ENCODE data around the gene BCAS1. TPM values are rescaled to one million over a fixed set of nuclear protein-coding genes. Genes with fewer than 3 reads are reported as not detected.

Gene BCAS1
- under 1 TPM in 1 of 4 donors, not detected in 3; 0.32 TPM for total RNA-seq

DNA sequence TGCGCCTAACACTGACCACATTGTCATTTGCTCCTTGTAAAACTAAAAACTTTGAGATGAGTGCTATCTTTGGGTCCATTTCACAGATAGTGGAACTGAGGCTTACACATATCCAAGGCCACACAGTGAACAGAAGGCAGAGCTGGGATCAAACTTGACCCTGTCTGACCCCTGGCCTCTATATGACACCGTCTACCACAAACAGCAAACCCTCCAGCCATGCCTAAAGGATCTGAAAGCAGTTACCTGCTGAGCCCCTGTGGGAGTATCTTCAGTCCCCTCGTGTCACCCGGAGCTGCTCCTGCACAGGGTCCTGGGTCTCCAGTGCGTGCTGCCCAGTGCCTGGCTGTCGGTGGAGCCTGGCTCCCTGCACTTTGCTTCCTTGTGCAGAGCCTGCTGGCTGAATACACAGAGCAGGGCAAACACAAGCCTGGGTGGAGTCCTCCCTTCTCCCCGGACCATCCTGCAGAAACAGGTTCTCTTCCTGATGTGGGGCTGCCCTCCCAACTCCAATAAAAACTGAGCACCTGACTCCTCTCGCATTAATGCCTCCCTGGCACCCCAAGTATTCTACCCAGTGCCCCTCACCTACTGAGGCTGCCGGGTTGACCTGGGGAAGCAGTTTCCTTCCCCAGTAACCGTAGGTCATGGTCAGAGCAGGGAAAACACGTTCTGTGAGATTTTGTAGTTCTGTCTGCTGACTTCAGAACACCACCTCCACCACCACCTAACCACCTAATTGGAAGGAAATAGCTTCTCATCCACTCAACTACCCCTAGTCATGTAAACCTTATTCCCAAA lies at the start of gene BCAS1:
TSS of gene BCAS1 (minus strand) at position 408 of the 801 bp plus-strand sequence. CDS start 11,876 bp downstream, outside the sequence.
- no peak within 1 kb of the TSS for H3K4me3 ChIP-seq
- H3K36me3 ChIP-seq, result no peaks in the 10 kb centered on the region
- H3K9me3 ChIP-seq, result no peaks in the 10 kb centered on the region
- no peak within 1 kb of the TSS for H3K27ac ChIP-seq
- TF ChIP-seq, protein P1, sequence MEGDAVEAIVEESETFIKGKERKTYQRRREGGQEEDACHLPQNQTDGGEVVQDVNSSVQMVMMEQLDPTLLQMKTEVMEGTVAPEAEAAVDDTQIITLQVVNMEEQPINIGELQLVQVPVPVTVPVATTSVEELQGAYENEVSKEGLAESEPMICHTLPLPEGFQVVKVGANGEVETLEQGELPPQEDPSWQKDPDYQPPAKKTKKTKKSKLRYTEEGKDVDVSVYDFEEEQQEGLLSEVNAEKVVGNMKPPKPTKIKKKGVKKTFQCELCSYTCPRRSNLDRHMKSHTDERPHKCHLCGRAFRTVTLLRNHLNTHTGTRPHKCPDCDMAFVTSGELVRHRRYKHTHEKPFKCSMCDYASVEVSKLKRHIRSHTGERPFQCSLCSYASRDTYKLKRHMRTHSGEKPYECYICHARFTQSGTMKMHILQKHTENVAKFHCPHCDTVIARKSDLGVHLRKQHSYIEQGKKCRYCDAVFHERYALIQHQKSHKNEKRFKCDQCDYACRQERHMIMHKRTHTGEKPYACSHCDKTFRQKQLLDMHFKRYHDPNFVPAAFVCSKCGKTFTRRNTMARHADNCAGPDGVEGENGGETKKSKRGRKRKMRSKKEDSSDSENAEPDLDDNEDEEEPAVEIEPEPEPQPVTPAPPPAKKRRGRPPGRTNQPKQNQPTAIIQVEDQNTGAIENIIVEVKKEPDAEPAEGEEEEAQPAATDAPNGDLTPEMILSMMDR (IDR thresholded peaks at IDR 0.05 in 4 of 5, conservative IDR thresholded peaks at IDR 0.05 in 1 of 5), result no peak
- TF ChIP-seq POLR2A (IDR thresholded peaks at IDR 0.05), result no peak
- ATAC-seq (no peak), DNase-seq (no peak)
- intact Hi-C loops (cut with DNase I; ENCODE audit: low total_unique reads), result no loop called here
- no peaks in the 10 kb centered on the region for H3K27me3 ChIP-seq
- in situ Hi-C loops (cut with MboI; ENCODE audit: low sequenced_read_pairs in 4 of 4), result loop anchor here in 1 of 4 donors (25.0 kb wide), 1 partner anchor 508 kb away; no protein-coding TSS in a partner anchor
- H3K4me1 ChIP-seq, result no peaks in the 10 kb centered on the region

DNA sequence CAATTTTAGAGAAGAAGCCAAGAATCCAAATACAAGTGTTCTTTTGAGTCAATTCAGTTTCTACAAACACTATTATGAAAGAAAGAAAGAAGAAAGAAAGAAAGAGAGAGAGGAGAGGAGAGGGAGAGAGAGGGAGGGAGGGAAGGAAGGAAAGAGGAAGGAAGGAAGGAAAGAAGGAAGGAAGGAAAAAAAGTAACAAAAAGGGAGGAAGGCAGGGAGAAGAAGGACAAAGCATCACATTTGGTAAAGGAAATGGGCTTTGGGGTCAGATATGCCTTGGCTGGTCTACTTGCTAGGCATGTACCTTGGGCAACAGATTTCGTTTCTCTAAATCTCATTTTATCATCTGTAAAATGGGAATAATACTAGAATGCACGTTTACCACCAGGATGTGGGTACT lies 49.4 kb upstream of the BCAS1 start:
- H3K4me1 ChIP-seq, result no peaks in the 10 kb centered on the region
- no peak overlapping the region for H3K4me3 ChIP-seq
- TF ChIP-seq, protein P1 (IDR thresholded peaks at IDR 0.05 in 4 of 5, conservative IDR thresholded peaks at IDR 0.05 in 1 of 5), result no peak
- TF ChIP-seq POLR2A (IDR thresholded peaks at IDR 0.05), result no peak
- in situ Hi-C loops (cut with MboI; ENCODE audit: low sequenced_read_pairs in 4 of 4) (loop anchor here in 2 of 4 donors (25.0 kb wide), 2 partner anchors 518 to 543 kb away; no protein-coding TSS in a partner anchor), intact Hi-C loops (cut with DNase I; ENCODE audit: low total_unique reads) (no loop called here)
- no peak overlapping the region for H3K27ac ChIP-seq
- DNase-seq, result no peak
- H3K36me3 ChIP-seq, result no peaks in the 10 kb centered on the region
- no peaks in the 10 kb centered on the region for H3K9me3 ChIP-seq
- ATAC-seq, result no peak
- H3K27me3 ChIP-seq, result no peaks in the 10 kb centered on the region

- TF ChIP-seq POLR2A (IDR thresholded peaks at IDR 0.05), result no peak
- H3K4me1 ChIP-seq, result no peaks in the 10 kb centered on the region
- DNase-seq (no peak), ATAC-seq (no peak)
- no peak overlapping the region for H3K27ac ChIP-seq
- no peaks in the 10 kb centered on the region for H3K36me3 ChIP-seq
- no peak overlapping the region for H3K4me3 ChIP-seq
- intact Hi-C loops (cut with DNase I; ENCODE audit: low total_unique reads), result no loop called here
- in situ Hi-C loops (cut with MboI; ENCODE audit: low sequenced_read_pairs in 4 of 4), result loop anchor here in 2 of 4 donors (25.0 kb wide), 2 partner anchors 519 to 544 kb away; no protein-coding TSS in a partner anchor
- no peaks in the 10 kb centered on the region for H3K27me3 ChIP-seq
- no peaks in the 10 kb centered on the region for H3K9me3 ChIP-seq
These were observed 48.0 kb upstream of the BCAS1 start for GRCh38 chr20:54118220-54119001.

DNA sequence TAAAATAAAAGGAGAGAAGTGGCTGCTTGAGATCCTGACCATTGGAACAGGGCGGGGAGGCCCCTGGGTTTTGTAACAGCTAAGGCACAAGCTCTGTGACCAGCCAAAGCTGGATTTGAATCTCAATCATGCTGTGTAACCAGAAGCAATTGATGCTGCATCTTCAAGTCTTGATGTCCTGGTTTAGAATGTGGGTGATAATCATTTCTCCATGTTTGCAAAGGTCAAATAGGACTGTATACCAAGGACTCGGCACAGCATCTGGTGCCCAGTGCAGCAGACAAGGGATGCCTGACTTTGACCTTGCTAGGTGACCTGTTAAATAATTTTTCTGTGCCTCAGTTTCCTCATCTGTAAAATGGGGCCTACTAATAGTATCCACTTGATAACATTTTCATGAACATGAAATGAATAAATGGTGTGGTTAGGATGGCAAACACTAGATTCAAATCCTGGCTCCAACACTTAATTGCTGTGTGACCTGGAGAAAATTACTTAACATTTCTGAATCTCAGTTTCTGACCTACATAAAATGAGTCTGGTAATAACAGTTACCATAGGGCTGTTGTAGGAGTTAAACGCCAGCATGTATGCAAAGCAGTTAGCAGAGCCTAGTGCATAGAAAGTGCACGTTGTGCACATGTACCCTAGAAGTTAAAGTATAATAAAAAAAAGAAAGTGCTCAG lies 46.3 kb upstream of the BCAS1 start:
- intact Hi-C loops (cut with DNase I; ENCODE audit: low total_unique reads), result no loop called here
- TF ChIP-seq, protein P1 (IDR thresholded peaks at IDR 0.05 in 4 of 5, conservative IDR thresholded peaks at IDR 0.05 in 1 of 5), result no peak
- TF ChIP-seq POLR2A (IDR thresholded peaks at IDR 0.05), result no peak
- Histone ChIP-seq H3K4me3 (no peak overlapping the region), H3K9me3 (no peaks in the 10 kb centered on the region), H3K4me1 (no peaks in the 10 kb centered on the region), H3K27ac (no peak overlapping the region), H3K36me3 (no peaks in the 10 kb centered on the region), H3K27me3 (no peaks in the 10 kb centered on the region)
- DNase-seq (no peak), ATAC-seq (no peak)
- in situ Hi-C loops (cut with MboI; ENCODE audit: low sequenced_read_pairs in 4 of 4), result loop anchor here in 2 of 4 donors (25.0 kb wide), 2 partner anchors 521 to 546 kb away; no protein-coding TSS in a partner anchor
